Esophagus squamous epithelium (tissue), 5 donors: Measurements from ENCODE around the gene SHISAL2B. TPM values are rescaled to one million over a fixed set of nuclear protein-coding genes. Genes with fewer than 3 reads are reported as not detected.

ENCODE experiments used
- DNase-seq: peaks from one replicate; lab custom pipeline; 2025; lab: John Stamatoyannopoulos, UW
- H3K27ac ChIP-seq, 4 donors: fragments of 200-600 bp; sonication (generic); one replicate each; pipeline ENCODE4 v1.5.1; 2016 to 2019; ENCODE audit warnings: mild to moderate bottlenecking in 1 of 4
- H3K27me3 ChIP-seq, 4 donors: fragments of 200-600 bp; sonication (generic); 1 replicate in 3 of 4; 2 replicates in 1 of 4; pipeline versions ENCODE4 v1.5.1 to v1.6.0; 2017 to 2021; ENCODE audit warnings: antibody characterized with exemption in 1 of 4
- H3K36me3 ChIP-seq, 3 donors: fragments of 200-600 bp; sonication (generic); one replicate each; pipeline ENCODE4 v1.5.1; 2016 to 2019
- H3K4me1 ChIP-seq, 3 donors: fragments of 200-600 bp; sonication (generic); one replicate each; pipeline ENCODE4 v1.5.1; 2017 to 2019
- H3K4me3 ChIP-seq, 4 donors: fragments of 200-600 bp; sonication (generic); 1 replicate in 3 of 4; 2 replicates in 1 of 4; pipeline ENCODE4 v1.5.1; 2016 to 2019; ENCODE audit warnings: mild to moderate bottlenecking in 2 of 4, moderate library complexity in 1 of 4
- H3K9me3 ChIP-seq, 3 donors: fragments of 200-600 bp; sonication (generic); one replicate each; pipeline ENCODE4 v1.5.1; 2016 to 2019
- POLR2A ChIP-seq, 4 donors: fragments of 450-650 bp; IDR thresholded peaks; one replicate each; pipeline ENCODE4 v1.6.1; 2017; ENCODE audit warnings: antibody characterized with exemption in 4 of 4, mild to moderate bottlenecking in 4 of 4, moderate library complexity in 3 of 4
- WGBS, 2 donors: methylation state at CpG; one replicate each; pipeline ENCODE4 v1.1.5; 2018; 5-methylcytosine and 5-hydroxymethylcytosine counted together
- intact Hi-C: fragments of 100-400 bp; cut with DNase I; formaldehyde crosslinking; loops from one replicate; pipeline ENCODE4 v1.15.0; 2022
- total RNA-seq, 4 donors: library from RNA; depleted of rRNA; stranded (reverse); fragments of >200 nt; gene quantifications; one replicate each; pipeline ENCODE4 v1.1.0, GENCODE V29; 2016
- TF ChIP-seq, protein P1 (sequence below), 6 experiments: fragments of 450-650 bp in 4 of 6; fragments of 200-600 bp in 2 of 6; sonication (generic) in 2 of 6; IDR thresholded peaks; one replicate each; pipeline ENCODE4 v1.5.1; 2016 to 2019; ENCODE audit warnings: antibody characterized with exemption in 6 of 6, mild to moderate bottlenecking in 4 of 6, moderate library complexity in 4 of 6
- donor health status: DM: yes; HTN: yes; CAD: no.

SHISAL2B gene
- total RNA-seq, 4 donors from 2014 or later = not detected

DNA sequence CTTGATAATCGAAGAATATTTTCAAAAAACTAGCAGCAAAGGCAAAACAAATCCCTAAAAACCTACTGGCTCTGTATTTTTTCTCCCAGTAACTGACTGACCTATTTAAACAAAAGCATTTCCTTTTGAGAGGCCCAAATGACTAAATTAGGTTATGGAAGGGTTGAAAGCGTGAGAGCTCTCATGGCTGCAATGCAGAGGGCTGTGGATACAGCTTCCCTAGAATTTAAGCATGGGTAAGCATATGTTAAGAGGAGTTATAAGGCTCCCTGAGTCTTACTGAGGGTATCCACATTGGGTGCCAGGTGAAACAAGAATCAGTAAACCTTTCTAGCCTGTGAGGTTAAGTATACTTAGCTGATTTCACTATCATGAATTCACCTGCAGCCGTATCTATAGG lies 32.3 kb downstream of the SHISAL2B start:
- H3K4me3 ChIP-seq = no peak overlapping the region
- no peaks in the 10 kb centered on the region for H3K9me3 ChIP-seq
- H3K4me1 ChIP-seq = no peaks in the 10 kb centered on the region
- H3K27ac ChIP-seq = no peak overlapping the region
- 65 to 95% methylated on average over 3 of the region's 3 CpGs for WGBS, 2 donors
- H3K36me3 ChIP-seq = peaks cover 0 to 73% (median 7%) of the 10 kb centered on the region in 3 donors
- H3K27me3 ChIP-seq = no peaks in the 10 kb centered on the region
- no peak for DNase-seq
- no peak for TF ChIP-seq POLR2A (IDR thresholded peaks at IDR 0.05)
- TF ChIP-seq, protein P1, sequence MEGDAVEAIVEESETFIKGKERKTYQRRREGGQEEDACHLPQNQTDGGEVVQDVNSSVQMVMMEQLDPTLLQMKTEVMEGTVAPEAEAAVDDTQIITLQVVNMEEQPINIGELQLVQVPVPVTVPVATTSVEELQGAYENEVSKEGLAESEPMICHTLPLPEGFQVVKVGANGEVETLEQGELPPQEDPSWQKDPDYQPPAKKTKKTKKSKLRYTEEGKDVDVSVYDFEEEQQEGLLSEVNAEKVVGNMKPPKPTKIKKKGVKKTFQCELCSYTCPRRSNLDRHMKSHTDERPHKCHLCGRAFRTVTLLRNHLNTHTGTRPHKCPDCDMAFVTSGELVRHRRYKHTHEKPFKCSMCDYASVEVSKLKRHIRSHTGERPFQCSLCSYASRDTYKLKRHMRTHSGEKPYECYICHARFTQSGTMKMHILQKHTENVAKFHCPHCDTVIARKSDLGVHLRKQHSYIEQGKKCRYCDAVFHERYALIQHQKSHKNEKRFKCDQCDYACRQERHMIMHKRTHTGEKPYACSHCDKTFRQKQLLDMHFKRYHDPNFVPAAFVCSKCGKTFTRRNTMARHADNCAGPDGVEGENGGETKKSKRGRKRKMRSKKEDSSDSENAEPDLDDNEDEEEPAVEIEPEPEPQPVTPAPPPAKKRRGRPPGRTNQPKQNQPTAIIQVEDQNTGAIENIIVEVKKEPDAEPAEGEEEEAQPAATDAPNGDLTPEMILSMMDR (IDR thresholded peaks at IDR 0.05) = no peak
- intact Hi-C loops = no loop called here

DNA sequence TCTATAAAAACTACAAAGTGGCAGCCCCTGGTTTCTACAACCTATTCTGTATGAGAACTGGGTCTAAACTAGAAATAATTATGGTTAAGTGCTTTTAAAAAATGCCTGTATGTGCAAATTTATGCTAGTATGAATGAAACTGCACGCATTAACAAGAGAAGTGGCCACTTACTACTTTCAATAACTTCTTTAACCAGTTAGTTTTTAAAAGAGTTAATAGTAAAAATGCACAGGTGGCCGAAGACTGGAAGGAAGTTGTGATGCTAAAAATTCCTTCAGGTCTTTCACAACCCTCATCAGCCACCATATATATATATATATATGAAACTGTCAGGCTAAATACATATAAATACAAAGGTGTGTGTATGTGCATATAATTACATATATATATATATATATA lies 36.8 kb downstream of the SHISAL2B start:
- intact Hi-C loops = no loop called here
- H3K9me3 ChIP-seq = no peaks in the 10 kb centered on the region
- peaks cover 0 to 90% (median 7%) of the 10 kb centered on the region in 3 donors for H3K36me3 ChIP-seq
- TF ChIP-seq, protein P1 (IDR thresholded peaks at IDR 0.05) = no peak
- no peak for TF ChIP-seq POLR2A (IDR thresholded peaks at IDR 0.05)
- H3K4me3 ChIP-seq = no peak overlapping the region
- no peak for DNase-seq
- 86 to 95% methylated on average over 2 of the region's 2 CpGs for WGBS, 2 donors
- no peaks in the 10 kb centered on the region for H3K27me3 ChIP-seq
- no peak overlapping the region for H3K27ac ChIP-seq
- no peaks in the 10 kb centered on the region for H3K4me1 ChIP-seq

DNA sequence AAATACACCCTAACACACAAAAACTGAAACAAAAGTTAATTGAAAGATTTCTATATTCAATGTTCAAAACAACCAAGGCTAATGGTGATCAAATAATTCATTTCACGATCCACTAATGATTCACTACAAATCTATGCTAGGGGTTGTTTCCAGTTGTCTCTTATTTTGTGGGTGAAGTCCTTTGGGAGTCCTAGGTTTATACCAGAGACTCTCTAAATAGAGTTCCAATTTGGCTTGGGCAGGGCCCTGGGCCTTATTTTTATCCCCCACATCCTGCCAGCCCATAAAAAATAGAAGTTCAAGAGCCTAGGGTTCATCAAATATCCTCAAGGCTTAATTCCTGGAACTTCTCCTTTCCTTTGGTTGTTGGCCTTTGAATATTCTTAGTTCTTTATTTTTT lies 52.1 kb downstream of the SHISAL2B start:
- WGBS, 2 donors = 85 to 89% methylated on average over 1 of the region's 1 CpG
- H3K4me1 ChIP-seq = no peaks in the 10 kb centered on the region
- H3K27me3 ChIP-seq = no peaks in the 10 kb centered on the region
- H3K36me3 ChIP-seq = peaks cover 0 to 59% (median 0%) of the 10 kb centered on the region in 3 donors
- no peak for TF ChIP-seq POLR2A (IDR thresholded peaks at IDR 0.05)
- TF ChIP-seq, protein P1 (IDR thresholded peaks at IDR 0.05) = no peak
- intact Hi-C loops = no loop called here
- H3K4me3 ChIP-seq = no peak overlapping the region
- H3K9me3 ChIP-seq = no peaks in the 10 kb centered on the region
- no peak for DNase-seq
- H3K27ac ChIP-seq = no peak overlapping the region

DNA sequence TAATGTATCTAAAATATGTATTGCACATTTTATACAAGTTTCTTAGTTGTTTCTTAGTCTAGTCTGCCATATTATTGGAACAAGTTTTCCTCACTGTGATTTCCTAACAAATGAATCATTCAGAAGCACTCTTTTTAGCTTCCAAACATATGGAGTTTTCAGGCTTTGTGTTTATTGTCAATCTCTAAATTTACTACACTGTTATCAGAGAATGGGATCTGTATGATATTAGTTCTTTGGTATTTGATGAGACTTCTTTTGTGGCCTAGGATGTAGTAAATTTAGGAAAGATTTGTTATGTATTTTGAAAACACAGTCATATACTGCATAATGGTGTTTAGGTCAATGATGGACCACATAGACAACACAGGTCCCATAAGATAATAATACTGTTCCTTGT lies 52.5 kb downstream of the SHISAL2B start:
- intact Hi-C loops = no loop called here
- H3K4me1 ChIP-seq = no peaks in the 10 kb centered on the region
- H3K27ac ChIP-seq = no peak overlapping the region
- no peak for DNase-seq
- peaks cover 0 to 60% (median 0%) of the 10 kb centered on the region in 3 donors for H3K36me3 ChIP-seq
- H3K27me3 ChIP-seq = no peaks in the 10 kb centered on the region
- H3K4me3 ChIP-seq = no peak overlapping the region
- no peaks in the 10 kb centered on the region for H3K9me3 ChIP-seq
- no peak for TF ChIP-seq POLR2A (IDR thresholded peaks at IDR 0.05)
- TF ChIP-seq, protein P1 (IDR thresholded peaks at IDR 0.05) = no peak

DNA sequence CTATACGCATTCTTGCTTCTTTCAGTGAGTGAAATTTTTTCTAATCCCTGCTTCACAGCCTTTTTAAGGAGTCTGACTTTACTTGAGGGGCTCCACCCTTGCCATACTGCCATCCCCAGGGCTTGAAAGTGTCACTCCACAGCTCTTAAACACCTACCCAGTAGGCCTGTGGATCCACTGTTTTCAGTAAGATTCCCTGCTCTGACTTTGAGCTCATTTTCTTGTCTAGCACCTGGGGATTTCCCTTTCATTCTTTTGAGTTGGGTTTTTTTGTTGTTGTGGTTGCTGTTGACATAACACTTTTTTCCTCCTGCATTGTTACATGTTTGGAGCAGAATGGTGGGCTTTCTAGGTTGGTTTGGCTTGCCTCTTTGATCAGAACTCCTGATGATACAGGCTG lies 54.6 kb downstream of the SHISAL2B start:
- no peaks in the 10 kb centered on the region for H3K27me3 ChIP-seq
- no peak for TF ChIP-seq POLR2A (IDR thresholded peaks at IDR 0.05)
- TF ChIP-seq, protein P1 (IDR thresholded peaks at IDR 0.05) = no peak
- peaks cover 0 to 40% (median 0%) of the 10 kb centered on the region in 3 donors for H3K36me3 ChIP-seq
- H3K9me3 ChIP-seq = no peaks in the 10 kb centered on the region
- DNase-seq = no peak
- no peaks in the 10 kb centered on the region for H3K4me1 ChIP-seq
- no peak overlapping the region for H3K27ac ChIP-seq
- intact Hi-C loops = no loop called here
- no peak overlapping the region for H3K4me3 ChIP-seq
- WGBS, 2 donors = 100% methylated on average over 1 of the region's 1 CpG
